ENCODE results near the gene HSPB9.

GRCh38 chr17:42167807-42168206, 45.2 kb downstream of the HSPB9 start:
- TF ChIP-seq MYBL2 (IDR thresholded peaks at IDR 0.05; ENCODE audit: low read depth): no peak
- TF ChIP-seq MYBL2 (CRISPR knock-in tag; IDR thresholded peaks at IDR 0.05; ENCODE audit: borderline replicate concordance): no peak
- TF ChIP-seq THRAP3 (IDR thresholded peaks at IDR 0.05; ENCODE audit: borderline replicate concordance): no peak
- no peak for TF ChIP-seq GTF3C2 (IDR thresholded peaks at IDR 0.05; ENCODE audit: borderline replicate concordance, extremely low read depth, insufficient read length)
- no peak for TF ChIP-seq GATAD2A (IDR thresholded peaks at IDR 0.05)
- no peak for TF ChIP-seq ZBTB33 (CRISPR knock-in tag; IDR thresholded peaks at IDR 0.05)
- TF ChIP-seq EP300 (IDR thresholded peaks at IDR 0.05; ENCODE audit: low read length): no peak
- no peak for TF ChIP-seq RAD21 (CRISPR knock-in tag; conservative IDR thresholded peaks at IDR 0.05 in 1 of 2, IDR thresholded peaks at IDR 0.05 in 1 of 2)
- TF ChIP-seq GATA2 (CRISPR knock-in tag; IDR thresholded peaks at IDR 0.05): no peak
- no peak for TF ChIP-seq ATF3 (IDR thresholded peaks at IDR 0.05)
- TF ChIP-seq ATF3 (CRISPR knock-in tag; conservative IDR thresholded peaks at IDR 0.05): no peak
- TF ChIP-seq RAD51 (IDR thresholded peaks at IDR 0.05; ENCODE audit: borderline replicate concordance, low read depth): no peak
- no peak for TF ChIP-seq ZNF551 (CRISPR knock-in tag; IDR thresholded peaks at IDR 0.05)
- TF ChIP-seq POLR2A (conservative IDR thresholded peaks at IDR 0.05): no peak
